HG02885 (cell line): ENCODE data around the gene ANKRD12.
"Not testable (repeated sequence)": the region's sequence is repeated elsewhere in the genome, so short reads cannot be mapped to it uniquely, and the experiment has no call there.

Experiments used
- ATAC-seq: cut with Tn5 transposase; IDR thresholded peaks from one replicate; pipeline ENCODE4 v1.9.1; 2021; ENCODE audit warnings: mild to moderate bottlenecking; ENCODE audit not compliant: unreplicated experiment, poor library complexity

The ANKRD12 gene

GRCh38 chr18:9221040-9221439, 84.5 kb downstream of the ANKRD12 start:
- ATAC-seq: no peak

- no peak for ATAC-seq
Measured at GRCh38 chr18:9221661-9222060, 85.1 kb downstream of the ANKRD12 start.

- no peak for ATAC-seq
Measured at GRCh38 chr18:9223356-9223755, 86.8 kb downstream of the ANKRD12 start.

GRCh38 chr18:9226463-9226862, 89.9 kb downstream of the ANKRD12 start:
- ATAC-seq: no peak

- no peak for ATAC-seq
Measured at GRCh38 chr18:9231852-9232486, 95.4 kb downstream of the ANKRD12 start.

GRCh38 chr18:9232977-9233376, 96.4 kb downstream of the ANKRD12 start:
- ATAC-seq: no peak

- no peak for ATAC-seq
Measured at GRCh38 chr18:9233771-9234440, 97.3 kb downstream of the ANKRD12 start.

- ATAC-seq: no peak
Measured at GRCh38 chr18:9234528-9234927, 97.9 kb downstream of the ANKRD12 start.

- no peak for ATAC-seq
Measured at GRCh38 chr18:9237981-9238380, 101.4 kb downstream of the ANKRD12 start.

GRCh38 chr18:9239720-9240119, 103.1 kb downstream of the ANKRD12 start:
- ATAC-seq: no peak

- ATAC-seq: no peak
Measured at GRCh38 chr18:9240270-9240669, 103.7 kb downstream of the ANKRD12 start.

GRCh38 chr18:9243029-9243428, 106.4 kb downstream of the ANKRD12 start:
- peak; percentile 54 for ATAC-seq

GRCh38 chr18:9244376-9244775, 107.8 kb downstream of the ANKRD12 start:
- ATAC-seq: no peak

GRCh38 chr18:9248661-9249060, 112.1 kb downstream of the ANKRD12 start:
- ATAC-seq: no peak

- no peak for ATAC-seq
Measured at GRCh38 chr18:9249254-9249653, 112.7 kb downstream of the ANKRD12 start.

GRCh38 chr18:9259173-9259572, 122.6 kb downstream of the ANKRD12 start:
- ATAC-seq: no peak

- no peak for ATAC-seq
Measured at GRCh38 chr18:9260388-9261380, 124.1 kb downstream of the ANKRD12 start.

- no peak for ATAC-seq
Measured at GRCh38 chr18:9263264-9263663, 126.7 kb downstream of the ANKRD12 start.

- ATAC-seq: not testable (repeated sequence)
Measured at GRCh38 chr18:9264797-9265196, 128.2 kb downstream of the ANKRD12 start.

- no peak for ATAC-seq
Measured at GRCh38 chr18:9273221-9273620, 136.6 kb downstream of the ANKRD12 start.

- no peak for ATAC-seq
Measured at GRCh38 chr18:9275890-9276289, 139.3 kb downstream of the ANKRD12 start.
